ENCODE data around the gene NMBR. TPM values are rescaled to one million over a fixed set of nuclear protein-coding genes. Genes with fewer than 3 reads are reported as not detected.
A peak's percentile ranks its signal among the peaks of the same experiment; 100 is the strongest.
"Not testable (repeated sequence)": the region's sequence is repeated elsewhere in the genome, so short reads cannot be mapped to it uniquely, and the experiment has no call there.

The NMBR gene
- under 1 TPM; 0.21 to 0.44 (median 0.30) TPM for polyA plus RNA-seq (ENCODE audit: insufficient read length in 4 of 4)

DNA sequence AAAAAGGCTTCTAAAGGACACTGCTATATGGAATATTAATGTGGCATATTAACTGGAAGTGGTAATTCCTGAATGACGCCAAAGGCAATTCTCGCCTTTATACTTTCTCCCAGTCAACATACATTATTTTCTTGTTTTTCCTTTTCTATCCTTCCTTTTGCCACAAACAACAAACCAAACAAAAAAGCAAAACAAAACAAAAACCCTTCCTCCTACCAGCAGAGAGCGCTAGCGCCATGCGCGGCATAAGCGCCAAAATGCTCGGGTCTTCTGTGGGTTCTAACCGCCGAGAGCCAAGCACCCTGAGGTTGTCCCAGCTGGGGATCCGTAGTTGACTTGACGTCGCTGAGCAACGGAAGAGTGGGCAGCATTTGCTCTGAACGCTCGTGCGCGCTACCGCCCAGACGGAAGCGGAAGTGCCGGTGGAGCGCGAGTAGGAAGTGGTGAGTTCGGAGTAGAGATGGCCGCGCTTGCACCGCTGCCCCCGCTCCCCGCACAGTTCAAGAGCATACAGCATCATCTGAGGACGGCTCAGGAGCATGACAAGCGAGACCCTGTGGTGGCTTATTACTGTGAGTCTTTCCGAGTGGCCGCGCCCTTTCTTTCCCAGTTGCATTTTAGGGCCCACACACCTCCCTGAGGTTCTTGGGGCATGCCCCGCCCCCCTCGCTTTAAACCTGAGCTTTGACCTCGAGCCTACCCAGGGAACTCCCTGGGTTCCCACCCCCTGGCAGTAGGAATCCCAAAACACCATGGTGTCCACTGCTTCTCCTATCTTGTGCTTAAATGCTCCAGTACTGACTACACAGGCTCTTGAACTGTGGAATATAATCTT is at the start of gene NMBR, which contains the start of gene VTA1:
NMBR (minus strand) TSS at position 295 of the 835 bp plus-strand sequence. CDS start 58,464 bp downstream, outside the sequence.
VTA1 (plus strand) TSS at position 436 of the 835 bp plus-strand sequence; CDS start at position 461, 25 bp downstream.
- DNase-seq (ENCODE audit: low read depth in 4 of 4, low spot score in 3 of 4) = peak; percentile 92 to 99 (median 98)

DNA sequence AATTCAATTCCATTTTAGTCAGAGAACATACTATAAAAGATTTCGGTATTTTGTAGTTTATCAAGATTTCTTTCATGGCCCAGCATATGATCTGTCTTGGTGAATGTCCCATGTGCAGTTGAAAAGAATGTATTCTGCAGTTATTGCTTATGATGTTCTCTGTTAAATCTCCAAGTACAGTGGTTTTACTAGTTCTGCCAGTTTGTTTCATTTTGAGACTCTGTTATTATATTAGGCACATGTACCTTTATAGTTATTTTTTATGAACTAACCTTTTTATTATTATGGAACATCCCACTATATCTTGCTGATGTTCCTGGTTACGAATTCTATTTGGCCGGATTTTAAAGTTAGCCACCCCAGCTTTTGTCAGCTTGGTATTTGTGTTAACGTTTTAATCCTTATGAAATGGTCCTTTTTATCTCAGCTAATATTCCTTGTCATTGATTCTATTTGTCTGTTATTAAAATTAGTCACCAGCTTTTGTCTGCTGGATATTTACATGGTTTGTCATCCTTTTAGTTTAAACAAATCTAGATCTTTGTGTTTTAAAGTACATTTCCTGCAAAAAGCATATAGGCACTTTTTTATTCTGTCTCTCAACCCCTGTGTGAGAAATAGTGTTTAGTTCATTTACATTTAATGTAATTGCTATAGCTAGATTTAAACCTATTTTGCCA is 49.1 kb upstream of the NMBR start:
- no peak for DNase-seq (ENCODE audit: low read depth in 4 of 4, low spot score in 3 of 4)

DNA sequence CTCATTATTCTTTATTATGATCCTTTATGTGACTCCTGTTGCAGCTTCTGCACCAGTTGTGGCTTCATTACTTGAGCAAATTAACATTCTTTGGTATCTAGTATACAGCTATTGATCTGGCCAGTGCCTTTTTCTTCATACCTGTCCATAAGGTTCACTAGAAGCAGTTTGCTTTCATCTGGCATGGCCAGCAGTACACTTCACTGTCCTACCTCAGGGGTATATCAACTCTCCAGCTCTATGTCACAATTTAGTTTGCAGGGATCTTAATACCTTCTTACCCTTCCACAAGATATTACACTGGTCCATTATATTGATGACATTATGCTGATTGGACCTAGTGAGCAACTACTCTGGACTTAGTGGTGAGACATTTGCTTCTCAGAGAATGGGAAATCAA is 46.7 kb upstream of the NMBR start:
- no peak for DNase-seq (ENCODE audit: low read depth in 4 of 4, low spot score in 3 of 4)

DNA sequence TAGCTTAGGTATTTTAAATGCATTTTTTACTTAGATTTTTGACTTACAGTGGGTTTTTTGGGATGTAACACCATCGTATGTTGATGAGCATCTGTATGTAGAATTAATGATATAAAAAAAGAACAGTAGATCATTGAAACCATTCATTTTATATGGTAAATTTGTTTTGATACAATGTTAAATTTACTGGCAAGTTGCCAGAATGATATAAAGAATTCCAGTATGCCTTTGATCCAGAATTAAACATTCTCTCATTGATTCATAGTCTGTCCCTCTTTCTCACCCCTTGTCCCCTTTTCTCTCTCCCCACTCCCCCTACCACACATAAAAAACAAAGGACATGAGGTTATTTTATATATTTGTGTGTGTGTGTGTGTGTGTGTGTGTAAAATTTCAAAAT is 45.4 kb upstream of the NMBR start:
- DNase-seq (ENCODE audit: low read depth in 4 of 4, low spot score in 3 of 4) = no peak

DNA sequence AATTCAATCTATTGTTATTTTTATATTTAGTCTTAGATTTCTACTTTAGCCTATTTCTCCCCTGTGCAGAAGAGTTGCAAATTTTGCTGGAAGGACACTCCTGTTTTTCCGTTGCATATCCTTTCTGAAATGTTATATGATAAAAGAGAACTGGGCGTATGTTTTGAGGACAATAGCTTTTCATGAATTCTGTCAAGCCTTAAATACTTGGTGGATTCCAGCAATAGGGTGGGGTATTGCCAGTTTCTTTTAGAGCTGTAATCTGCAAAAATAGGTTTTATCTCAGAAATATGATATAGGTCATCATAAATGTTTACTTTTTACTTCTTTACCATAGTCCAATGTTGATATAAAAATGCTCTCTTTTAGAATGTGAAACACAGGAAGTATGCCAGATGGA is 42.1 kb upstream of the NMBR start:
- DNase-seq (ENCODE audit: low read depth in 4 of 4, low spot score in 3 of 4) = no peak

DNA sequence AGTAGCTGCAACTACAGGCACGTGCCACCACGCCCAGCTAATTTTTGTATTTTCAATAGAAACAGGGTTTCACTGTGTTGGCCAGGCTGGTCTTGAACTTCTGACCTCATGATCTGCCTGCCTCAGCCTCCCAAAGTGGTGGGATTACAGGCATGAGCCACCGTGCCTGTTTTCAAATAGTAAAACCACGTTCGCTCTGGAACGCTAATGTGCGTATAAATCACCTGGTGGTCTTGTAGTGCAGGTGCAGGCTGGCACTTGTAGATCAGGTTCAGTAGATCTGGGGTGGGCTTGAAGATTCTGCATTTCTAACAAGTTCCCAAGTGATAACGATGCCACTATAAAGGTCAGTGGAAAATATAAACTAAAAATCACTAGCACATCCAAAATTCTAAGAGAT is 41.4 kb upstream of the NMBR start:
- not testable (repeated sequence) for DNase-seq (ENCODE audit: low read depth in 4 of 4, low spot score in 3 of 4)

DNA sequence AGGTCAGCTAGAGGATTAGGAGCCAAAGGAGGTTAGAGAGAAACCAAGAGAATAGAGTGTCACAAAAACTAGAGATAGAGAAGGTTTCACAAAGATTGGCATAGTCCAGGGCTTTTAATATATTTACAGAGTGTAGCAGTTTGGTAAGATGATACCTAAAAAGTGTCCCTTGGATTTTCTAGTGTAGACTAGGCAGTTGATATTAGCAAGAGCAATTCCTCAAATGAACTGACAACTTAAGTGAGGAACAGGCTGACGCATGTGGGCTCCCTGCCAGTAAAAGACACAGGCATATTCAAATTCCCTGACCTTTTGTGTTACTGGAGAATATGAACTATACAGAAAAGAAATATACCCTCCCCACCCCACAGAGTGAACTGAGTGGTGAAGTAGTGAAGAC is 40.3 kb upstream of the NMBR start:
- no peak for DNase-seq (ENCODE audit: low read depth in 4 of 4, low spot score in 3 of 4)

DNA sequence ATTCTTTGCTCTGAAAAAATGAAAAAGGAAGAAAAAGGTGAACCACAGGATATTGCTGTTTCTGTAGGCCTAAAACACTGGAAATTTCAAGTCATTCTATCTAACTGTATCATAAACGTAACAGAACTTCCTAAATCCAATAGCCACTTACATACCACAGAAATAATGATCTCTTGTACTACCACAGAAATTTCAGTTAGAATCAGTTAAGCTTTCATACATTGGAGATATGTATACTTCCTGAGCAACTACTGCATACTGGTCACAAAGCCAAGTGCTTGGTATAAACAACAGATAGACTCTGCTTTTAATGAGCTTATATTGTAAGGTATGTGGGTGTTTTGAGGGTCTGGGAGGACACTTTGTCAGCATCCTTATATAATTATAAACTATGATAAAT is 38.7 kb upstream of the NMBR start:
- DNase-seq (ENCODE audit: low read depth in 4 of 4, low spot score in 3 of 4) = no peak

DNA sequence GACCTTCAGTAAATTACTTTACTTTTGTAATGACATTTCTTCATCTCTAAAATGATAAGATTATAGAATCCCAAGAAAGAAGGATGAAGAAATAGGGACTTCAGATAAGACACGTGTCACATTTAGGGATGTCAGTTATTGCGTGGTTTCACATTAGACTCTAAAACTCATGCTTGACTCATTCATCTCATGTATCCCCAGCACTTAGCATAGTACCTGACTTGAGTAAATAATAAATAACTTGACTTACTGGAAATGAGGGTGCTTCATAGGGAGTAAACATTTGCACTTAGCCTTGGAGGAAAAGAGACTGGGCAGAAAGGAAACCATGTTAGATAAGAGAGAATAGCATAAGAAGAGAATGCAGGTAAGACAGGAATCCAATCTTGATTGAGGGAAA is 37.4 kb upstream of the NMBR start:
- no peak for DNase-seq (ENCODE audit: low read depth in 4 of 4, low spot score in 3 of 4)

DNA sequence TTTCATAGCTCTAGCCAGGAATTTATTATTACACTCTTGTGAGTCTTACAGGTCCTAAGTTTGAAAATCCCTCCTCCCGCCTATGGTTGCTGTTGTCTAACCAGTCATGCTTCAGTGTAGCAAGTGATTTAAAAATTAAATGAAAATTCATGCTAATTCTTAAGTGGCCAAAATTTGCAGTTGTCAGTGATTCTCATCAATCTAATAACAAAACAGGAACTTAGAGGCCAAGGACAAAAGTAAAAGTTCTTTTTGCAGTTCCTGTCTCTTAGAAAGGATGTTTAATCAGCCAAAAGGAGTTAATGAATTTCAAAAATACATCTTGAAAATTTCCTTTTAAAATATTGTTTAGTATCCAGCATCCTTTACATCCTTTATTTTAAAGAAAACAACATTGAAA is 36.4 kb upstream of the NMBR start:
- no peak for DNase-seq (ENCODE audit: low read depth in 4 of 4, low spot score in 3 of 4)

DNA sequence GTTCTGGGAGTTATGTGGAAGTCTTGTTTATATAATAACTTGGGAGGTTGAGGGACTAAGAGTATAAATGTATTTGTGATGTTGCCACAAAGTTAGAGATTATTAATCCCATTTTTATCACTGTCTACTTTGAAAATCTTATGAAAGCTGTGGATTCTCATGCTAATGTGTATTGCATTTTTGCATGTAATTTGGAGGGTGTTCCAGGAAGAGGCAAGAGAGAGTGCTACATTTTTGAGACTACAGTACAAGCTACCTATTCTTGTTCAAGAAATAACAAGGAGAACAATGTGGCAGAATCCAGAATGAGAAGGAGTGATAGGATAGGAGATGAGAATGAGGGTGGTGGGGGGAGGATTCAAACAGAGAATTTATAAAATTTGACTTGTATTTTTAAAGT is 35.1 kb upstream of the NMBR start:
- no peak for DNase-seq (ENCODE audit: low read depth in 4 of 4, low spot score in 3 of 4)

DNA sequence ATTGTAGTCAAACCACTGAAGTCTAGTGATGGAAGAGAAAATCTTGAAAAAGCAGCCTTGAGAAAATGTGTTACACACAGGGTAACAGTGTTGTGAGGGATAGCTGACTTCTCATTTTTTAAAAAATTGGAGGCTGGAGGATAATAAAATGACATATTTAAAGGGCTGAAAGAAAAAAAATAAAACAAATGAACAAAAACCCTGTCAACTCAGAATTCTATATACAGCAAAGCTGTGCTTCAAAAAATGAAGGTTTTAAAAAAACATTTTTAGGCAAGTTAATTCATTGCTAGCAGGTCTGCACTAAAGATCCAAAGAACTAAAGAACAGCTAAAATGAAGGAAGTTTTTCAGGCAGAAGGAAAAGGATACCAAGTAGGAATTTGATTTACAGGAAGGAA is 31.2 kb upstream of the NMBR start:
- DNase-seq (ENCODE audit: low read depth in 4 of 4, low spot score in 3 of 4) = no peak

DNA sequence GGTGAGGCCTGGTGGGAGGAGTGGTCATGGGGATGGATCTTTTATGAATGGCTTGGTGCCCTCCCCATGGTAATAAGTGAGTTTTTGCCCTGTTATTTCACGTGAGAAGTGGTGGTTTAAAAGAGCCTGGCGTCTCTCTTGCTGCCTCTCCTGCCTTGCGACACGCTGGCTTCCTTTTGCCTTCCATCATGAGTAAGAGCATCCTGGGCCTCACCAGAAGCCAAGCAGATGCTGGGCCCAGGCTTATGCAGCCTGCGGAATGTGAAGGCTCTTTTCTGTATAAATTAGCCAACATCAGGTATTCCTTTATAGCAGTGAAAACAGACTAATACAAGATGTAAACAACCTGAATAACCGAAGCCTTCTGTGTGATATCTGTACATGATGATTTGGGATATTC is 27.8 kb upstream of the NMBR start:
- no peak for DNase-seq (ENCODE audit: low read depth in 4 of 4, low spot score in 3 of 4)

DNA sequence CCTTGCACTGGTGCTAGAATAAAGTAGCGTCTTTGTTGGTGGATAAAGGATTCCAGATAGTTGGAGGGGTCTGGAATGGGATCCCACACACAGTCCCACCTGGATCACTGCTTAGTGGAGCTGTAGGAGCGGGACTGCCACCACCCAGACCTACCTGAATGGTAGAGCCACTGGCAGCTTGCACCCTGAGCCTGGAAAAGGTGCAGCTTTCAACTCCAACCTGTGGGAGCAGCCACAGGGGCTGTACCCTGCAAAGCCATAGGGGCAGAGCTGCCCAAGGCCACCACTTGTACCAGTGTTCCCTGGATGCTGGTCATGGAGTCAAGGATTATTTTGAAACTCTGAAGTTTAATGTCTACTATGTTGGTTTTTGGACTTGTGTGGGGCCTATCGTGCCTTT is 27.1 kb upstream of the NMBR start:
- no peak for DNase-seq (ENCODE audit: low read depth in 4 of 4, low spot score in 3 of 4)

DNA sequence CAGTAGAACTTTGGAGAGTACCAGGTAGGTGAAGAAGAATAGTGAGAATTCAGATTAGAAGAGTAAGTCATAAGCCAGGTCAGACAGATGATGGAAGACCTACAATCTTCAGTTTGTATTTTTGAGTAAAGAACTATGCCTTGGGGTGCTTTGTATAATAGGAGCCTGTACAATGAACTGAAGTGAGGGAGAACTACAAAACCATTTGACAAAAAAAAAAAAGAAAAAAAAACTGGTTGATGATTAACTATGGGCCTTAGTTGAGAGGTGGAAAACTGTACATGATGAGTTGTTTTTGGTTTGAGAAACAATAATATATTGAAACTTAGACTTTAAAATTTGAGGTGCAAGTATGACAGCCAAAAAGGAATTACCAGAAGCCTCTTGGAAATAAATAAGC is 25.8 kb upstream of the NMBR start:
- DNase-seq (ENCODE audit: low read depth in 4 of 4, low spot score in 3 of 4) = no peak

DNA sequence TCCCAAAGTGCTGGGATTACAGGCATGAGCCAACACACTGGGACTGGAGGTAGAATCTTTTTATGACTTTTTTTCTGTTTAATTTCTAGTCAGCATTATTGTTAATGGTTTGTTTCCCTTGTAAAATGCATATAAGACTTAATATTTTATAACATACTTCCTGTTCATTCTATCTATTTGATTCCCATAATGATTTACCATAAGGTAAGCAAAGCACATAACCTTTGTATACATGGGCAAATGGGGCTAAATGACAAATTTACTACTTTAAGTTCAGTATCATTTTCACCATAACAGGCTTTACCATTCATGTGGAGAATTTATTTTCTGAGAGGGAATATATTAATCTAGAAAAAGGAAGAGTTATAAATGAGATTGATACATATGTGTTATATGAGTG is 24.4 kb upstream of the NMBR start:
- DNase-seq (ENCODE audit: low read depth in 4 of 4, low spot score in 3 of 4) = no peak

DNA sequence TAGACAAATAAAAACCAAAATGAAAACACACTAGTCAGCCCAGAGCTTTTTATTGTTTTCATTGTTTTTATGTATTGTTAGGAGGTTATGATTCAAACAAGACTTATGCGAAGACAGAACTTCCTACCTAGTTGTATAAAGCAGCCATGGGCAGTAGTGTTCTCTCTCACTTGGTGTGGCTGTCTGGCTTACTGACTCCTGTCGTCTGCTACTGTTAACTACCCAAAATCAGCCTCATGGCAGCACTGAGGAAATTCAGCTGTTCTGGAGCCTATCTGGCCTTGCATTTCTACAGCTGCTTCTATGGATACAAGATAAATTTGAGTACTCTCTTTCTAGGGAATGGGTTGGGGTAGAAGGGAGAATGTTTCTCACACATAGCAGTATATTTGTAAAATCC is 20.6 kb upstream of the NMBR start:
- no peak for DNase-seq (ENCODE audit: low read depth in 4 of 4, low spot score in 3 of 4)

DNA sequence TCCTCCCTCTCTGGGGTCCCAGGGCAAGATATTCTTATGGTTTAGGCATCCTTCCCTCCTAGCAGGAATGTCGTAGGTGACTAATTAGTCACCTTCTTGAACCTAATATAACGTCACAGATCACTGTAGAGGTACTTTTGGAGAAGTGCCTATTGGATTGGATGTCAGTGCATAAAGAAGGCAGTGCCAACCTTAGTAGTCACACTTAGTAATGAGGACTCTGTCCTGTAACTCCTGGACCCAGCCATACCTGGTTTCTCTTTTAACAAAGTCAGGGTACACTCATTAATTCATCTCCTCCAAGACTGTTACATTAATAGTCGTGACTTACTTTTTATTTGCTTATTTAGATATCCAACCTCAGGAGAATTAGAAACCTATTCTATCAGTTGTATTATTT is 20.1 kb upstream of the NMBR start:
- no peak for DNase-seq (ENCODE audit: low read depth in 4 of 4, low spot score in 3 of 4)

DNA sequence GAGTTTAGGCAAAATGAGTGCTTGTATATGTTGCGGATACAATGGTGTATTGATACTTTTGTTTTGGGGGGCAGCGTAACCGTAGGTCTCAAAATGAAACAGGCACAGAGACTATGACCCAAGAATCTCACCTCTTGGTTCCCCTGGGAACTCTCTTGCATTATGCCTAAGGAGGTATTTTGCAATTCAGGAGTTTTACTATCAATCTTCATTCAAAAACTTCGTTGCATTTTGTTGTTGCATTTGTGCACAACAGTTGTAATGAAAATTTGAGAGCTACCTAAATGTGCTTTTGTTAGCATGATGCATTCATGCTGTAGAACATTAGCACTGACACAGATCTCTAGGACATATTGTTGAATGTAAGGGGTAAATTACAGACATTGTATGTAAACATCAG is 18.3 kb upstream of the NMBR start:
- DNase-seq (ENCODE audit: low read depth in 4 of 4, low spot score in 3 of 4) = no peak

DNA sequence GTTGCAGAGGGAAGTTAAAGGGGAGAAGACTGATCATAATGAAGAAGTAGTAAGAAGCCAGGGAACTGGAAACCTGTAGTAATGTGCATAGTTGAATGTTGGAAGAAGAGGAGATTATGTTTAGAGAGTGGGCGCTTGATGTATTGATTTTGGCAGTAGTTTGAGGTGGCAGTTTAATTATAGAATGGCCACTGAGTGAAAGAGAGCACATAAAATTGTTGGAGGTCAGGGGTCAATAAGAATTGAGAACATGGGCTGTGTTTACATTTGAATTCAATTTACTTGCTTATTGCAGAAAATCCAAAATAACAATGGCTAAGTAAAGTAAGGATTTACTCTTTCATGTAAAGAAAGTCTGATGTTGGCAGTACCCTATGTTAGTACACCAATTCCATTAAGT is 15.9 kb upstream of the NMBR start:
- no peak for DNase-seq (ENCODE audit: low read depth in 4 of 4, low spot score in 3 of 4)

DNA sequence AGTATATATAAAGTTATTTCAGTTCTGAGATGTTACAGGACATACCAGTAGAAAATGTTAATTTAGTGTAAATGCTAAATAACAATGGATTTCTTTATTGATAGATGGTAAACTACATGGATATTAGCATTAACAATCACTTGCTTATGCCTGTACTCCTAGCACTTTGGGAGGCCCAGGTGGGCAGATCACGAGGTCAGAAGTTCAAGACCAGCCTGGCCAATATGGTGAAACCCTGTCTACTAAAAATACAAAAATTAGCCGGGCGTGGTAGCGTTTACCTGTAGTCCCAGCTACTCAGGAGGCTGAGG is 9.8 kb upstream of the NMBR start:
- DNase-seq (ENCODE audit: low read depth in 4 of 4, low spot score in 3 of 4) = not testable (repeated sequence)

All from right renal pelvis (tissue), 4 donors.